Measurements from ENCODE around the gene HABP2. TPM values are rescaled to one million over a fixed set of nuclear protein-coding genes. Genes with fewer than 3 reads are reported as not detected.

HABP2 gene
- total RNA-seq, 1 experiment from 2014 or later, result not detected

- Histone ChIP-seq H3K9me3 (ENCODE audit: control insufficient read depth, low read depth, low read length) (no peaks in the 10 kb centered on the region), H3K79me1 (ENCODE audit: insufficient read depth, low read depth, low read length, poor library complexity, severe bottlenecking) (no peaks in the 10 kb centered on the region), H3K9ac (ENCODE audit: extremely low read depth, insufficient read length, low read length) (no peak overlapping the region), H4K20me1 (ENCODE audit: control insufficient read depth, insufficient read depth, insufficient read length) (no peaks in the 10 kb centered on the region), H2BK5ac (ENCODE audit: insufficient read length, low read length) (no peak overlapping the region), H3K18ac (ENCODE audit: insufficient read length, low read depth, low read length) (no peak overlapping the region), H3K4ac (ENCODE audit: low read depth, low read length) (no peak overlapping the region), H4K8ac (replicated peaks; ENCODE audit: insufficient read length, low read depth, low read length) (no peak overlapping the region), H2AK5ac (ENCODE audit: insufficient read length, low read length) (no peak overlapping the region), H3K4me2 (ENCODE audit: insufficient read depth, insufficient read length, low read length) (no peak overlapping the region), H3K14ac (ENCODE audit: insufficient read depth, low read length) (no peak overlapping the region), H2BK120ac (ENCODE audit: low read depth, low read length, poor library complexity, severe bottlenecking) (no peak overlapping the region), H3K23ac (ENCODE audit: insufficient read length, low read depth, low read length) (no peak overlapping the region), H2BK12ac (ENCODE audit: insufficient read length, low read depth, low read length) (no peak overlapping the region), H4K91ac (ENCODE audit: insufficient read length, low read depth, low read length) (no peak overlapping the region), H2BK15ac (ENCODE audit: low read depth, low read length) (no peak overlapping the region), H3K27me3 (ENCODE audit: insufficient read depth, low read length) (peaks cover 74% of the 10 kb centered on the region), H2BK20ac (ENCODE audit: low read depth, low read length, poor library complexity, severe bottlenecking) (no peak overlapping the region), H3K23me2 (ENCODE audit: insufficient read length, low read depth, low read length, poor library complexity, severe bottlenecking) (no peaks in the 10 kb centered on the region), H4K5ac (ENCODE audit: insufficient read length, low read depth, low read length) (no peak overlapping the region), H2AFZ (ENCODE audit: low read length) (no peak overlapping the region), H3K79me2 (ENCODE audit: insufficient read depth, low read length) (no peaks in the 10 kb centered on the region), H3K56ac (ENCODE audit: insufficient read length, low read depth, low read length) (no peak overlapping the region), H3K27ac (ENCODE audit: insufficient read length, low read depth, low read length) (no peak overlapping the region), H3T11ph (ENCODE audit: low read length) (no peak overlapping the region), H3K4me1 (ENCODE audit: insufficient read depth, low read length) (peaks cover 2% of the 10 kb centered on the region; the same call in 1 of the 2 replicates)
- TF ChIP-seq CTCF (conservative IDR thresholded peaks at IDR 0.05), result no peak
- no peaks in the 10 kb centered on the region for H3K36me3 Mint-ChIP-seq (ENCODE audit: insufficient read depth in 1 of 3, low read depth in 3 of 3)
- peaks cover 43 to 51% of the 10 kb centered on the region in 2 experiments for H3K4me1 Mint-ChIP-seq
- DNase-seq, result no peak
- peaks cover 4 to 13% of the 10 kb centered on the region in 2 experiments; a peak in 3 of 5 replicates for H3K9me3 Mint-ChIP-seq
- peaks cover 100% of the 10 kb centered on the region for H3K27me3 Mint-ChIP-seq (ENCODE audit: low read depth)
- WGBS (ENCODE audit: extremely low coverage, insufficient read length, low lambda C conversion rate), result no CpG with 5 or more reads among the region's 3 CpGs
- H3K4me3 Mint-ChIP-seq, result no peak overlapping the region
- no peak overlapping the region for H3K27ac Mint-ChIP-seq
These were observed 2.4 kb downstream of the HABP2 start for GRCh38 chr10:113555245-113555644.
